NB4 (cell line): ENCODE measurements around the gene RBKS.

Experiments
- DNase-seq: peaks from one replicate; pipeline ENCODE4 v3.0.0; 2010; ENCODE audit warnings: low read depth
- H3K4me3 ChIP-seq: one replicate; pipeline ENCODE4 v1.5.1; 2011; ENCODE audit warnings: mild to moderate bottlenecking, low read depth, low read length, moderate library complexity
- MYC ChIP-seq: IDR thresholded peaks from 2 replicates; pipeline ENCODE4 v1.6.1; 2011; ENCODE audit warnings: low read depth, low read length
- POLR2A ChIP-seq: IDR thresholded peaks from 2 replicates; pipeline ENCODE4 v1.6.1; 2011; ENCODE audit warnings: mild to moderate bottlenecking; ENCODE audit not compliant: insufficient read length; ENCODE audit errors: extremely low read depth
- TF ChIP-seq, protein P1 (sequence below): IDR thresholded peaks from one replicate; pipeline ENCODE4 v1.5.1; 2012; ENCODE audit warnings: low read depth, low read length
- TF ChIP-seq, protein P2 (sequence below): IDR thresholded peaks from 2 replicates; pipeline ENCODE4 v1.6.1; 2011; ENCODE audit warnings: low read depth, low read length

Gene RBKS

DNA sequence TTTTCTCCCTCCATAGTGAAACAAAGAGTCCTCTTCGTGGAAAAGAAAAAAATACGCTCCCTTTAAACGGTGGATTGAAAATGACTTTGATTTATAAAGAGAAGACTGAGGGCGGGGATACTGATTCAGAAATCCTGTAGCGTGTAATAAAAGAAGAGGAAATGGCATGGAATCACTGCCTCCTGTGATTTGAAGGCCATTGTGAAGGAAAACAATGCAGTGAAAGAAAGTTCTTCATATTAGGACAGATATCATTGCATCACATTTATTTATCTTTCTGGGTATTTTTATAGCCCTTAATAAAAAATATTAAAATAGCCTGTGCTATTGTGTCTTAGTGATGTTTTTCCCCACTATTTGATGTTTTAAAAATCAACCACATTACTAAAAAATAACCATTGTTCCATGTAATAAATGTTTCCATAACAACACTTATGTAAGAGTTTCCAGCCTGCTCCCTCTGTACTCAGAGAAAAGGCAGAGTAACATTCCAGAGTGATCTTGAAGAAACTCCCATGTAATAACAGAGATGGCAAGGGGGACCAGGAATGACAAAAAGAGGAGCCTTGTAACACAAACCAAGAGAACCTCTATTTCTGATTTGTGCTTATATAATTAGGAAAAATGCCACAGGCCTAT, 110.7 kb downstream of the RBKS start:
- DNase-seq, result no peak
- TF ChIP-seq, protein P1, sequence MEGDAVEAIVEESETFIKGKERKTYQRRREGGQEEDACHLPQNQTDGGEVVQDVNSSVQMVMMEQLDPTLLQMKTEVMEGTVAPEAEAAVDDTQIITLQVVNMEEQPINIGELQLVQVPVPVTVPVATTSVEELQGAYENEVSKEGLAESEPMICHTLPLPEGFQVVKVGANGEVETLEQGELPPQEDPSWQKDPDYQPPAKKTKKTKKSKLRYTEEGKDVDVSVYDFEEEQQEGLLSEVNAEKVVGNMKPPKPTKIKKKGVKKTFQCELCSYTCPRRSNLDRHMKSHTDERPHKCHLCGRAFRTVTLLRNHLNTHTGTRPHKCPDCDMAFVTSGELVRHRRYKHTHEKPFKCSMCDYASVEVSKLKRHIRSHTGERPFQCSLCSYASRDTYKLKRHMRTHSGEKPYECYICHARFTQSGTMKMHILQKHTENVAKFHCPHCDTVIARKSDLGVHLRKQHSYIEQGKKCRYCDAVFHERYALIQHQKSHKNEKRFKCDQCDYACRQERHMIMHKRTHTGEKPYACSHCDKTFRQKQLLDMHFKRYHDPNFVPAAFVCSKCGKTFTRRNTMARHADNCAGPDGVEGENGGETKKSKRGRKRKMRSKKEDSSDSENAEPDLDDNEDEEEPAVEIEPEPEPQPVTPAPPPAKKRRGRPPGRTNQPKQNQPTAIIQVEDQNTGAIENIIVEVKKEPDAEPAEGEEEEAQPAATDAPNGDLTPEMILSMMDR, result no peak
- TF ChIP-seq MYC, result no peak
- TF ChIP-seq, protein P2, sequence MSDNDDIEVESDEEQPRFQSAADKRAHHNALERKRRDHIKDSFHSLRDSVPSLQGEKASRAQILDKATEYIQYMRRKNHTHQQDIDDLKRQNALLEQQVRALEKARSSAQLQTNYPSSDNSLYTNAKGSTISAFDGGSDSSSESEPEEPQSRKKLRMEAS, result no peak
- no peak for TF ChIP-seq POLR2A
- no peak overlapping the region for H3K4me3 ChIP-seq

DNA sequence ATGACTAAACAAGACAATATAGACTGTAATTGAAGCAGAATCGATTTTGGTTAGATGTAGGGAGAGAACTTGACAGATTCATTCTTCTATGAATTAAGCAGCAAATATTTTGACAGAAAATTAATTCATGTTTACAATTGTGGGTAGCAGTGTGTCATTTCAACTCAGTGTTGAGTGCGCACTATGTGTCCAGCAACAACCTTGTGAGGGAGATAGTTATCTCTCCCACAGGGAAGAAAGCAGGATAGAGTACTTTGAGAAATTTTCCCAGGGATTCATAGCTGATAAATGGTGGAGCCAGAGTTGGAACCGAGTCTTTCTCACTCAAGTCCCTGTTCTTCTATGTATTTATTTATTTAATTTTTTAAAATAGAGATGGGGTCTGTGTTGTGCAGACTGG, 113.5 kb downstream of the RBKS start:
- no peak for TF ChIP-seq MYC
- TF ChIP-seq, protein P1, result no peak
- TF ChIP-seq, protein P2, result no peak
- TF ChIP-seq POLR2A, result no peak
- peak overlapping the region; percentile 35 for H3K4me3 ChIP-seq
- no peak for DNase-seq

DNA sequence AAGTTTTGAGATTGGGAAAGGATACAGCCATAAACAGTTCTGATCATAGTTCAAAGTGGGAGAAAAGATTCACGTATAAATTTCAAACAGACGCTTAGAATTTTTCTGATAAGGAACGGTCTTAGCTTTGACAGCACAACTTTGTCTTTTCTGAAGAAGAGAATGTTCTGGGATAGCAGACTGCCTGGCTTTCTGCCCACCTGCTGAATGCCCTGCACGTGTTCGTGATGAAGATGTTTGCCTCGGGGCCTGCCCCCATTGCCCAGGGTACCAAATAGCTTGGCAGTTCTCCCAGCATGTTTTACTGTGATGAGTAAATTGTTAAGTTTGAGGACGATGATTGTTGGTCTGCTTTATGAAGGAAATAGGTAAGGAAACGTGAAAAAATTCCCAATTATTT, 114.1 kb downstream of the RBKS start:
- TF ChIP-seq, protein P1, result no peak
- TF ChIP-seq POLR2A (no peak), MYC (no peak)
- TF ChIP-seq, protein P2, result no peak
- DNase-seq, result no peak
- peak overlapping the region; percentile 35 for H3K4me3 ChIP-seq

DNA sequence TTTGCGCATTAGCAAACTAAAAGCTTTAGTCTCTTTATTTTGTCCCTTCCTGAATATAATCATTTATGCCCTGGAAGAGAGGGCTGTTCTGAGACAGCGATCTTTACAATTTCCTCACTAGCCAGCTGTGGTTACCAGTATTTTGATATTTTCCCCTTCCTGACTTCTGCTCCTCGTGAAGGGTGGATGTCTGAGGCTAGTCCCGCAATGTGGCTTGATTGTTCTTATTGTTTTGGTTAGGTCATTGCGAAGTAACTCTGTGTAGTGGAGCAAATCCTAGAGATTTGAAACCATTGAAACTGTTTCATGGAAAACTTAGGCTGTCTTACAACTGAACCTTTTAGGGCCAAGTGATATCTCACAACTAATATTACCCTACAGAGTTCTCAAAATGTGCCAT, 116.2 kb downstream of the RBKS start:
- DNase-seq, result peak; percentile 58
- H3K4me3 ChIP-seq, result peak overlapping the region; percentile 77
- TF ChIP-seq, protein P2, result no peak
- TF ChIP-seq, protein P1, result no peak
- TF ChIP-seq POLR2A (no peak), MYC (no peak)

DNA sequence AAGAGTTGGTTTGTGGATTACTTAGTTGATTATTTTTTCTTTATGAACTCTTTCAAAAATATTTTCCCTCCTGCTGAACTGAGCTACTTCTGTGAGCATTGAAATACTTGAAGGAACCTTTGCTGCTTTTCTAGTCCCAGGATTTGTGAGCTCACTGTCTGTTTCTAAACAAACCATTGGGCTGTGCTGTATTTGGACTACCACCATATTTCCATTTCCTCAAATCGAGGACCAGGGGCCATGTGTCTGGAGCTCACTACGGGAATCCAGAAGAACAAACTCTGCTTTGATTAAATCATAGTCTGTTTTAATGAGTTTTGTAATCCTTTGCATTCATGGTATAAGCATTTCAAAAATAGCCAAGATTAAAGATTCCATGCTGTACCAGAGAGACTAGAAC, 117.4 kb downstream of the RBKS start:
- TF ChIP-seq, protein P1, result no peak
- TF ChIP-seq, protein P2, result 0 out of 2 replicates have a peak, but pooled peaks have one; percentile 5
- peak; percentile 20; the same call in 1 of the 2 replicates for TF ChIP-seq MYC
- DNase-seq, result peak; percentile 61
- peak overlapping the region; percentile 77 for H3K4me3 ChIP-seq
